ENCODE measurements around the gene CYTH4.

DNA sequence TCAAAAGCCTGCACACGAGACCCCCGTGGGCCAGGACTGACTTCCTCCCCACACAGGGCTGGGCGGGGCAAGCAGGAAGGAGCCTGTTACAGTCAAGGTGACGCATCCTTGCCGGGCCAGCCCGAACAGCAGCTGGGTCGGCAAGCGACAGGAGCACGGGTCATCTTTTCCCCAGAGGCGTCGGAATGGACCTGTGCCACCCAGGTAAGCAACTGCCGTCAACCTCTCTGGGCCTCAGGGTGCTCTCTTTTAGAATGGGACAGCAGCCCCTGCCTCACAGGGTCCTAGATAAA, at the start of gene CYTH4:
- TF ChIP-seq, protein P1, sequence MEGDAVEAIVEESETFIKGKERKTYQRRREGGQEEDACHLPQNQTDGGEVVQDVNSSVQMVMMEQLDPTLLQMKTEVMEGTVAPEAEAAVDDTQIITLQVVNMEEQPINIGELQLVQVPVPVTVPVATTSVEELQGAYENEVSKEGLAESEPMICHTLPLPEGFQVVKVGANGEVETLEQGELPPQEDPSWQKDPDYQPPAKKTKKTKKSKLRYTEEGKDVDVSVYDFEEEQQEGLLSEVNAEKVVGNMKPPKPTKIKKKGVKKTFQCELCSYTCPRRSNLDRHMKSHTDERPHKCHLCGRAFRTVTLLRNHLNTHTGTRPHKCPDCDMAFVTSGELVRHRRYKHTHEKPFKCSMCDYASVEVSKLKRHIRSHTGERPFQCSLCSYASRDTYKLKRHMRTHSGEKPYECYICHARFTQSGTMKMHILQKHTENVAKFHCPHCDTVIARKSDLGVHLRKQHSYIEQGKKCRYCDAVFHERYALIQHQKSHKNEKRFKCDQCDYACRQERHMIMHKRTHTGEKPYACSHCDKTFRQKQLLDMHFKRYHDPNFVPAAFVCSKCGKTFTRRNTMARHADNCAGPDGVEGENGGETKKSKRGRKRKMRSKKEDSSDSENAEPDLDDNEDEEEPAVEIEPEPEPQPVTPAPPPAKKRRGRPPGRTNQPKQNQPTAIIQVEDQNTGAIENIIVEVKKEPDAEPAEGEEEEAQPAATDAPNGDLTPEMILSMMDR (IDR thresholded peaks at IDR 0.05), result no peak
- TF ChIP-seq EHMT2 (IDR thresholded peaks at IDR 0.05; ENCODE audit: low read depth), result no peak
- TF ChIP-seq, protein P2, sequence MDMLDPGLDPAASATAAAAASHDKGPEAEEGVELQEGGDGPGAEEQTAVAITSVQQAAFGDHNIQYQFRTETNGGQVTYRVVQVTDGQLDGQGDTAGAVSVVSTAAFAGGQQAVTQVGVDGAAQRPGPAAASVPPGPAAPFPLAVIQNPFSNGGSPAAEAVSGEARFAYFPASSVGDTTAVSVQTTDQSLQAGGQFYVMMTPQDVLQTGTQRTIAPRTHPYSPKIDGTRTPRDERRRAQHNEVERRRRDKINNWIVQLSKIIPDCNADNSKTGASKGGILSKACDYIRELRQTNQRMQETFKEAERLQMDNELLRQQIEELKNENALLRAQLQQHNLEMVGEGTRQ (IDR thresholded peaks at IDR 0.05), result no peak
- TF ChIP-seq JUN (IDR thresholded peaks at IDR 0.05), result no peak
- no peak for TF ChIP-seq MAX (IDR thresholded peaks at IDR 0.05)
- TF ChIP-seq SMC3 (IDR thresholded peaks at IDR 0.05), result no peak
- TF ChIP-seq, protein P3, sequence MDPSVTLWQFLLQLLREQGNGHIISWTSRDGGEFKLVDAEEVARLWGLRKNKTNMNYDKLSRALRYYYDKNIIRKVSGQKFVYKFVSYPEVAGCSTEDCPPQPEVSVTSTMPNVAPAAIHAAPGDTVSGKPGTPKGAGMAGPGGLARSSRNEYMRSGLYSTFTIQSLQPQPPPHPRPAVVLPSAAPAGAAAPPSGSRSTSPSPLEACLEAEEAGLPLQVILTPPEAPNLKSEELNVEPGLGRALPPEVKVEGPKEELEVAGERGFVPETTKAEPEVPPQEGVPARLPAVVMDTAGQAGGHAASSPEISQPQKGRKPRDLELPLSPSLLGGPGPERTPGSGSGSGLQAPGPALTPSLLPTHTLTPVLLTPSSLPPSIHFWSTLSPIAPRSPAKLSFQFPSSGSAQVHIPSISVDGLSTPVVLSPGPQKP (IDR thresholded peaks at IDR 0.05; ENCODE audit: low read depth, low read length), result no peak
- no peak for TF ChIP-seq CEBPB (IDR thresholded peaks at IDR 0.05)
- TF ChIP-seq JUNB (IDR thresholded peaks at IDR 0.05), result no peak
- TF ChIP-seq POLR2A (IDR thresholded peaks at IDR 0.05; ENCODE audit: low read length), result no peak
